ENCODE data around the gene ATG12. TPM values are rescaled to one million over a fixed set of nuclear protein-coding genes. Genes with fewer than 3 reads are reported as not detected.

Gene ATG12
- total and polyA plus RNA-seq, 2 of the 13 experiments (the other 11 are each of a cell fraction or from before 2014, with no cell fraction given): 46.4 to 58.1 TPM

DNA sequence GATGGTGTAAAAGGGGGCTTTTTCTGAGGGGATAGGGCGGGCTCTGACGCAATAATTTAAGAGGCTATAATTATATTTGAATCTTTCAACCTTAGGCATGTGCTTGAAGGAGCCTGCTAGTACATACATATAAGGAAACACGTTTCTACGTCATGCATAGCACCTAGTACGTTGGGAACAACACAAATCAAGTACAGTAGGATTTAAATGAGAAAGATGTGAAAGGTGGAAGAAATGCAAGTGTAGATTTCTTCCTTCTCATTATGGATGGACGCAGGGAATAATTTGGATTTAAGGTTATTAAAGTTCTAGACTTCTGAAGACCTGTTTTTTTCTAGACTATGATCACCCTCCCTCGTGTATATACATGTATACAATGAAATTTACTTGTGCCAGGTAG lies 24.0 kb downstream of the ATG12 start (continued):
- TF ChIP-seq CEBPB (IDR thresholded peaks at IDR 0.05; ENCODE audit: borderline replicate concordance, low read depth, low read length): peak; percentile 14; the same call in 1 of the 2 replicates
- TF ChIP-seq, protein P1, sequence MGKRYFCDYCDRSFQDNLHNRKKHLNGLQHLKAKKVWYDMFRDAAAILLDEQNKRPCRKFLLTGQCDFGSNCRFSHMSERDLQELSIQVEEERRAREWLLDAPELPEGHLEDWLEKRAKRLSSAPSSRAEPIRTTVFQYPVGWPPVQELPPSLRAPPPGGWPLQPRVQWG (CRISPR knock-in tag; IDR thresholded peaks at IDR 0.05; ENCODE audit: borderline replicate concordance, low read depth): no peak

DNA sequence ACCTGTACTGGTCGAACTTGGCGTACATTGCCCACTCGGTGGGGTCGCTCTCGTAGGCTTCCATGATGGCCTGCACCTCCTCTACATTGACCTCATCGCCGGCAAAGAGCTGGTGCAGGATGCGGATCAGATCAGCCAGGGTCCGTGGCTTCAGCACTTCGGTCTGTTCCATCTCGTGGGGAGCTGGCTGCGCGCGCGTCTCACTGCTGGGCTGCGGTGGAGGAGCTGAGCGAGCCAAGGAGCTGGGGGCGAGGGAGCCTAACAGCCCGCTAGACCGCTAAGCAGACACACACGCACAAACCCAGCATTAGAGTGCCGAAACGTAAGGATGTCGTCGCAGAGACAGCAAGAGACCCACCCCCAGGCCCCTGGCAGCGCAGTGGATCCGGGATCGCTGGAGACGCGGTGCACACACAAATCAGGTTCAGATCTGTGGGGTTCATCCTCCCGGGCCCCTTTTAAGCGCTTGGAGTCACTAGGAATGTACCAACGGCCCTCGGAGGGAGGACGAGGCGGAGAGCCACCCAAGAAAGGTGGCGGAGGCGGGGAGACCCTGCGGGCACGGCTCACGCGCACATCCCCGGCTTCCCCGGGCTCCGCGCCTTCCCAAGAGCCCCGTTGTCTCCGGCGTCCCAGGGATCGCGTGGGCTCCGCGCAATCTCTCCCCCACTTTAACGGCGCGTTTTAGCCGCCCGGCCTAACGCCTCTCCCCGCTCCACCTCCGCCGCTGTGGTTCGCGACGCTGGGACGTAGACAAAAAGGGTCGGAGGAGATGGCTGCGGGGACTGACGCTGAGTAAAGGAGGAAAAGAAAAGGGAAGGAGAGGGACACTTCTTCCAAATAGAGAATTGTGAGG lies 24.9 kb downstream of the ATG12 start, which contains the start of gene CDO1:
TSS of gene CDO1 (minus strand) at position 434 of the 856 bp plus-strand sequence. CDS start at position 172, 262 bp downstream.
- H3K4me2 ChIP-seq (ENCODE audit: low read depth, low read length): peak within 1 kb of the TSS; percentile 88
- in situ Hi-C loops (cut with HindIII; ENCODE audit: extremely low pct_ligation_motif_present, low pct_unique_long_range_greater_than_20kb): no loop called here
- H3K9ac ChIP-seq (ENCODE audit: insufficient read depth, low read depth, low read length): peak within 1 kb of the TSS; percentile 69; the same call in 1 of the 2 replicates
- no peak within 1 kb of the TSS for H2AFZ ChIP-seq (ENCODE audit: low read length)
- CTCF ChIA-PET (ENCODE audit: low intra/inter-chr PET ratio, low total read pairs): no interaction called here
- no peaks in the 10 kb centered on the region for H3K9me3 ChIP-seq (ENCODE audit: low read length)
- no peaks in the 10 kb centered on the region for H4K20me1 ChIP-seq (ENCODE audit: insufficient read depth, low read length)
- H3K27ac ChIP-seq (ENCODE audit: extremely low read length, insufficient read depth, low read length): peak within 1 kb of the TSS; percentile 53
- H3K4me1 ChIP-seq (ENCODE audit: insufficient read depth, low read length): peaks cover 44% of the 10 kb centered on the region
- H3K36me3 ChIP-seq (replicated peaks in 1 of 2; ENCODE audit: control insufficient read depth in 1 of 2, insufficient read depth in 2 of 2, low read length in 2 of 2): no peaks in the 10 kb centered on the region
- no peaks in the 10 kb centered on the region for H3K79me2 ChIP-seq (ENCODE audit: insufficient read depth, low read length)
- no peak for FAIRE-seq
- no TSS peak for BruUV-seq (replicated peaks)
- ATAC-seq: peak; percentile 76
- H3K27me3 ChIP-seq (ENCODE audit: control insufficient read depth in 1 of 2, insufficient read depth in 2 of 2, low read length in 2 of 2): peaks cover 10 to 40% of the 10 kb centered on the region in 2 experiments
- no peak for DNase-seq (ENCODE audit: low spot score)
- intact Hi-C loops (cut with micrococcal nuclease; ENCODE audit: unreplicated experiment): no loop called here
- H3K4me3 ChIP-seq (replicated peaks in 1 of 3; ENCODE audit: insufficient read depth in 1 of 3, low read depth in 2 of 3, low read length in 3 of 3): peak within 1 kb of the TSS; percentile 53 to 79 (median 58)
- WGBS (ENCODE audit: low lambda C conversion rate): under 1% methylated on average over 24 of the region's 69 CpGs
- POLR2A ChIA-PET: interaction anchor here (0.6 to 1.0 kb wide), 2 partner anchors 10 to 14 kb away, joined by 3 read pairs; no protein-coding TSS in a partner anchor
- TF ChIP-seq NFRKB (IDR thresholded peaks at IDR 0.05) (no peak), ZNF589 (CRISPR knock-in tag; conservative IDR thresholded peaks at IDR 0.05) (no peak), NCOA5 (CRISPR knock-in tag; IDR thresholded peaks at IDR 0.05) (no peak), FOXK2 (IDR thresholded peaks at IDR 0.05) (peak; percentile 90), XRCC5 (optimal IDR thresholded peaks at IDR 0.05; ENCODE audit: low read length) (peak; percentile 28), PHF8 (CRISPR knock-in tag; IDR thresholded peaks at IDR 0.05) (peak; percentile 37), ZNF746 (CRISPR knock-in tag; IDR thresholded peaks at IDR 0.05) (no peak), ETV5 (CRISPR knock-in tag; IDR thresholded peaks at IDR 0.05; ENCODE audit: borderline replicate concordance) (no peak), PRMT3 (CRISPR knock-in tag; IDR thresholded peaks at IDR 0.05; ENCODE audit: borderline replicate concordance, low read depth) (no peak), ZMYM3 (CRISPR knock-in tag; IDR thresholded peaks at IDR 0.05) (no peak), ZNF101 (CRISPR knock-in tag; IDR thresholded peaks at IDR 0.05; ENCODE audit: borderline replicate concordance, low read depth) (no peak), ZNF572 (CRISPR knock-in tag; IDR thresholded peaks at IDR 0.05) (no peak), SMAD9 (CRISPR knock-in tag; IDR thresholded peaks at IDR 0.05) (no peak), RXRB (CRISPR knock-in tag; IDR thresholded peaks at IDR 0.05; ENCODE audit: borderline replicate concordance) (no peak)
- TF ChIP-seq, protein P2, sequence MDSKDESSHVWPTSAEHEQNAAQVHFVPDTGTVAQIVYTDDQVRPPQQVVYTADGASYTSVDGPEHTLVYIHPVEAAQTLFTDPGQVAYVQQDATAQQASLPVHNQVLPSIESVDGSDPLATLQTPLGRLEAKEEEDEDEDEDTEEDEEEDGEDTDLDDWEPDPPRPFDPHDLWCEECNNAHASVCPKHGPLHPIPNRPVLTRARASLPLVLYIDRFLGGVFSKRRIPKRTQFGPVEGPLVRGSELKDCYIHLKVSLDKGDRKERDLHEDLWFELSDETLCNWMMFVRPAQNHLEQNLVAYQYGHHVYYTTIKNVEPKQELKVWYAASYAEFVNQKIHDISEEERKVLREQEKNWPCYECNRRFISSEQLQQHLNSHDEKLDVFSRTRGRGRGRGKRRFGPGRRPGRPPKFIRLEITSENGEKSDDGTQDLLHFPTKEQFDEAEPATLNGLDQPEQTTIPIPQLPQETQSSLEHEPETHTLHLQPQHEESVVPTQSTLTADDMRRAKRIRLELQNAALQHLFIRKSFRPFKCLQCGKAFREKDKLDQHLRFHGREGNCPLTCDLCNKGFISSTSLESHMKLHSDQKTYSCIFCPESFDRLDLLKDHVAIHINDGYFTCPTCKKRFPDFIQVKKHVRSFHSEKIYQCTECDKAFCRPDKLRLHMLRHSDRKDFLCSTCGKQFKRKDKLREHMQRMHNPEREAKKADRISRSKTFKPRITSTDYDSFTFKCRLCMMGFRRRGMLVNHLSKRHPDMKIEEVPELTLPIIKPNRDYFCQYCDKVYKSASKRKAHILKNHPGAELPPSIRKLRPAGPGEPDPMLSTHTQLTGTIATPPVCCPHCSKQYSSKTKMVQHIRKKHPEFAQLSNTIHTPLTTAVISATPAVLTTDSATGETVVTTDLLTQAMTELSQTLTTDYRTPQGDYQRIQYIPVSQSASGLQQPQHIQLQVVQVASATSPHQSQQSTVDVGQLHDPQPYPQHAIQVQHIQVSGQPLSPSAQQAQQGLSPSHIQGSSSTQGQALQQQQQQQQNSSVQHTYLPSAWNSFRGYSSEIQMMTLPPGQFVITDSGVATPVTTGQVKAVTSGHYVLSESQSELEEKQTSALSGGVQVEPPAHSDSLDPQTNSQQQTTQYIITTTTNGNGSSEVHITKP (CRISPR knock-in tag; IDR thresholded peaks at IDR 0.05; ENCODE audit: low read depth): peak; percentile 97
- TF ChIP-seq, protein P3, sequence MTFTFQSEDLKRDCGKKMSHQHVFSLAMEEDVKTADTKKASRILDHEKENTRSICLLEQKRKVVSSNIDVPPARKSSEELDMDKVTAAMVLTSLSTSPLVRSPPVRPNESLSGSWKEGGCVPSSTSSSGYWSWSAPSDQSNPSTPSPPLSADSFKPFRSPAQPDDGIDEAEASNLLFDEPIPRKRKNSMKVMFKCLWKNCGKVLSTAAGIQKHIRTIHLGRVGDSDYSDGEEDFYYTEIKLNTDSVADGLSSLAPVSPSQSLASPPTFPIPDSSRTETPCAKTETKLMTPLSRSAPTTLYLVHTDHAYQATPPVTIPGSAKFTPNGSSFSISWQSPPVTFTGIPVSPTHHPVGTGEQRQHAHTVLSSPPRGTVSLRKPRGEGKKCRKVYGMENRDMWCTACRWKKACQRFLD (CRISPR knock-in tag; IDR thresholded peaks at IDR 0.05; ENCODE audit: borderline replicate concordance): no peak

Measured in HepG2 (cell line).